Measurements from ENCODE around the gene MAGI3. TPM values are rescaled to one million over a fixed set of nuclear protein-coding genes. Genes with fewer than 3 reads are reported as not detected.

The MAGI3 gene
- total and polyA plus RNA-seq, 4 donors, result 3.0 to 28.8 (median 7.5) TPM

DNA sequence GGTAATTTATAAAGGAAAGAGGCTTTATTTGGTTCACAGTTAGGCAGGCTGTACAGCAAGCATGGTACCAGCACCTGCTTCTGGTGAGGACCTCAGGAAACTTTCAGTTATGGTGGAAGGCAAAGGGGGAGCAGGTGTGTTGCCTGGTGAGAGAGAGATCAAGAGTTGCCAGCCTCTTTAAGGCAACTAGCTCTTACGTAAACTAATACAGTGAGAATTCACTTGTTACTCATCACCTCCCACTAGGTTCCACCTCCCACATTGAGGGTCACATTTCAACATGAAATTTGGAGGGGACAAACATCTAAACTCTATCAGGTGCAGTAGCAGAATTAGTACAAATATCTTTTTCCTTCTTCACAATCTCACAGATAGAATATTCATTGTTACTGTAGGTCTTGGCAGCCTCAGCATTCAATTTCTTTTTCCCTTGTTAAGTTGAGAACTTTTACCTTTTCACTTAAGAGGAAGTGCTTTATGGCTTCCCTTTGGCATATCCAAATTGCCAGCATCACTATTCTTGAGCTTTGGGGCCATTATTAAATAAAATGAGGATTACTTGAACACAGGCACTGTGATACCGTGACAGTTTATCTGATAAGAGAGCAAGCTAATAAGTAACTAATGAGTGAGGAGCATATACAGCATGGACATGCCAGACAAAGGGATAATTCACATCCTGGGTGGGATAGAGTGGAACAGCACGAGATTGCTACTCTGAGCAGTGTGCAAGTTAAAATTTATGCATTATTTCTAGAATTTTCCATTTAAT, 48.4 kb downstream of the MAGI3 start:
- H3K4me3 ChIP-seq (ENCODE audit: low read depth in 1 of 3, low read length in 3 of 3), result no peak overlapping the region
- no peak overlapping the region for H3K9ac ChIP-seq (ENCODE audit: low read depth in 1 of 2, low read length in 2 of 2)
- no peaks in the 10 kb centered on the region for H3K27me3 ChIP-seq (ENCODE audit: control insufficient read depth in 4 of 4, insufficient read depth in 4 of 4, low read length in 3 of 4)
- TF ChIP-seq HNF4A (conservative IDR thresholded peaks at IDR 0.05) (no peak), TAF1 (conservative IDR thresholded peaks at IDR 0.05) (no peak), RXRA (IDR thresholded peaks at IDR 0.05) (no peak), HNF4G (IDR thresholded peaks at IDR 0.05) (no peak), FOXA2 (IDR thresholded peaks at IDR 0.05) (no peak)
- H3K4me1 ChIP-seq (ENCODE audit: control insufficient read depth in 4 of 4, insufficient read depth in 4 of 4, low read length in 3 of 4), result peaks cover 6 to 29% (median 21%) of the 10 kb centered on the region in 4 donors
- DNase-seq (ENCODE audit: low spot score), result no peak
- 62% methylated on average over 3 of the region's 3 CpGs for WGBS
- no peak overlapping the region for H3K27ac ChIP-seq (ENCODE audit: low read depth in 1 of 2, low read length in 2 of 2)
- H3K9me3 ChIP-seq (ENCODE audit: control insufficient read depth in 4 of 4, low read length in 3 of 4), result no peaks in the 10 kb centered on the region
- H3K36me3 ChIP-seq (ENCODE audit: control insufficient read depth in 4 of 4, insufficient read depth in 3 of 4, low read depth in 1 of 4, low read length in 3 of 4), result no peaks in the 10 kb centered on the region

DNA sequence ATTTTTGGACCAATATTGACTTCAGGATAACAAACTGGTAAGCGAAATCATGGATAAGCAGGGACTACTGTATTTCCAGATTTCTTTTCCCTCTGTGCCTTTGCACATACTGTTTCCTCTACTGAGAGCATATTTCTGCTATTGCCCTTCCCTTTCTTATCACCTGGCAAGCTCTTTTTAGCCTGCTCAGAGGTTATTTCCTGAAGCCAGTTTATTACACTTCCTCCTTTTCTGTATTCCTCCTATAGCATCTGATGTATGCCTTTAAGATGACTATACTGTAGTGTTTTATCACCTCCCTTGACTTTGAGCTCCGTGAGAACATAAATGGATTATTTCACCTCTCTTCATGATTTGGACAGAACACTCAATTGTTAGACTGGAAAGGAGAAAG, 49.0 kb downstream of the MAGI3 start:
- no peaks in the 10 kb centered on the region for H3K9me3 ChIP-seq (ENCODE audit: control insufficient read depth in 4 of 4, low read length in 3 of 4)
- DNase-seq (ENCODE audit: low spot score), result no peak
- no peak overlapping the region for H3K9ac ChIP-seq (ENCODE audit: low read depth in 1 of 2, low read length in 2 of 2)
- no peaks in the 10 kb centered on the region for H3K27me3 ChIP-seq (ENCODE audit: control insufficient read depth in 4 of 4, insufficient read depth in 4 of 4, low read length in 3 of 4)
- 84% methylated on average over 2 of the region's 2 CpGs for WGBS
- TF ChIP-seq YY1 (IDR thresholded peaks at IDR 0.05) (no peak), ATF3 (IDR thresholded peaks at IDR 0.05) (no peak), EGR1 (IDR thresholded peaks at IDR 0.05; ENCODE audit: low read depth in 2 of 2) (no peak), JUND (IDR thresholded peaks at IDR 0.05) (no peak), RAD21 (IDR thresholded peaks at IDR 0.05) (no peak), FOXA1 (IDR thresholded peaks at IDR 0.05) (no peak)
- TF ChIP-seq, protein P1, sequence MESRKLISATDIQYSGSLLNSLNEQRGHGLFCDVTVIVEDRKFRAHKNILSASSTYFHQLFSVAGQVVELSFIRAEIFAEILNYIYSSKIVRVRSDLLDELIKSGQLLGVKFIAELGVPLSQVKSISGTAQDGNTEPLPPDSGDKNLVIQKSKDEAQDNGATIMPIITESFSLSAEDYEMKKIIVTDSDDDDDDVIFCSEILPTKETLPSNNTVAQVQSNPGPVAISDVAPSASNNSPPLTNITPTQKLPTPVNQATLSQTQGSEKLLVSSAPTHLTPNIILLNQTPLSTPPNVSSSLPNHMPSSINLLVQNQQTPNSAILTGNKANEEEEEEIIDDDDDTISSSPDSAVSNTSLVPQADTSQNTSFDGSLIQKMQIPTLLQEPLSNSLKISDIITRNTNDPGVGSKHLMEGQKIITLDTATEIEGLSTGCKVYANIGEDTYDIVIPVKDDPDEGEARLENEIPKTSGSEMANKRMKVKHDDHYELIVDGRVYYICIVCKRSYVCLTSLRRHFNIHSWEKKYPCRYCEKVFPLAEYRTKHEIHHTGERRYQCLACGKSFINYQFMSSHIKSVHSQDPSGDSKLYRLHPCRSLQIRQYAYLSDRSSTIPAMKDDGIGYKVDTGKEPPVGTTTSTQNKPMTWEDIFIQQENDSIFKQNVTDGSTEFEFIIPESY (IDR thresholded peaks at IDR 0.05), result no peak
- no peak overlapping the region for H3K27ac ChIP-seq (ENCODE audit: low read depth in 1 of 2, low read length in 2 of 2)
- H3K36me3 ChIP-seq (ENCODE audit: control insufficient read depth in 4 of 4, insufficient read depth in 3 of 4, low read depth in 1 of 4, low read length in 3 of 4), result no peaks in the 10 kb centered on the region
- peaks cover 4 to 24% (median 16%) of the 10 kb centered on the region in 4 donors for H3K4me1 ChIP-seq (ENCODE audit: control insufficient read depth in 4 of 4, insufficient read depth in 4 of 4, low read length in 3 of 4)
- H3K4me3 ChIP-seq (ENCODE audit: low read depth in 1 of 3, low read length in 3 of 3), result no peak overlapping the region

DNA sequence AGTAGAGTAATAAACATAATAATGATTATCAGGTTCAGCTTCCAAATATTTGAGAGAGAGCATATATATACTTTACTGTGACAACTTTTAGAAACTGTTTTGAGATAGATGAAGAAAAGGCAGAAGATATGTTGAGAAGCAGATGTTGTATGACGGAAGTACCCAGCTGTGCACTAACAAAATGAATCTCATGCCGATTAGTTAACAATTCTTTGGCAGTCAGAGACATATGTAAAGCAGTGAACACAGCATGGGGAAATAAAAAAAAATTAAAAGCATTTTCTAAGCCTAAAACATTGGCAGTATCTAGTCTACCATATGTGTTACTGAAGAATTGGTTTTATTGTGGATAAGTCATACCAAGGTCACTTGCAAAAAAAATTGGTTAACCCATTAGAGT, 51.8 kb downstream of the MAGI3 start:
- Histone ChIP-seq H3K27ac (ENCODE audit: low read depth in 1 of 2, low read length in 2 of 2) (no peak overlapping the region), H3K36me3 (ENCODE audit: control insufficient read depth in 4 of 4, insufficient read depth in 3 of 4, low read depth in 1 of 4, low read length in 3 of 4) (no peaks in the 10 kb centered on the region)
- TF ChIP-seq NR2F2 (IDR thresholded peaks at IDR 0.05), result no peak
- no peak for TF ChIP-seq RAD21 (IDR thresholded peaks at IDR 0.05)
- no peak for TF ChIP-seq GABPA (IDR thresholded peaks at IDR 0.05 in 1 of 2, conservative IDR thresholded peaks at IDR 0.05 in 1 of 2)
- TF ChIP-seq, protein P1 (IDR thresholded peaks at IDR 0.05), result no peak
- no peak for TF ChIP-seq RXRA (IDR thresholded peaks at IDR 0.05)
- TF ChIP-seq, protein P2, sequence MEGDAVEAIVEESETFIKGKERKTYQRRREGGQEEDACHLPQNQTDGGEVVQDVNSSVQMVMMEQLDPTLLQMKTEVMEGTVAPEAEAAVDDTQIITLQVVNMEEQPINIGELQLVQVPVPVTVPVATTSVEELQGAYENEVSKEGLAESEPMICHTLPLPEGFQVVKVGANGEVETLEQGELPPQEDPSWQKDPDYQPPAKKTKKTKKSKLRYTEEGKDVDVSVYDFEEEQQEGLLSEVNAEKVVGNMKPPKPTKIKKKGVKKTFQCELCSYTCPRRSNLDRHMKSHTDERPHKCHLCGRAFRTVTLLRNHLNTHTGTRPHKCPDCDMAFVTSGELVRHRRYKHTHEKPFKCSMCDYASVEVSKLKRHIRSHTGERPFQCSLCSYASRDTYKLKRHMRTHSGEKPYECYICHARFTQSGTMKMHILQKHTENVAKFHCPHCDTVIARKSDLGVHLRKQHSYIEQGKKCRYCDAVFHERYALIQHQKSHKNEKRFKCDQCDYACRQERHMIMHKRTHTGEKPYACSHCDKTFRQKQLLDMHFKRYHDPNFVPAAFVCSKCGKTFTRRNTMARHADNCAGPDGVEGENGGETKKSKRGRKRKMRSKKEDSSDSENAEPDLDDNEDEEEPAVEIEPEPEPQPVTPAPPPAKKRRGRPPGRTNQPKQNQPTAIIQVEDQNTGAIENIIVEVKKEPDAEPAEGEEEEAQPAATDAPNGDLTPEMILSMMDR (IDR thresholded peaks at IDR 0.05; ENCODE audit: low read depth, low read length, missing input control), result no peak
- no peak for TF ChIP-seq TAF1 (conservative IDR thresholded peaks at IDR 0.05)
- no peak for TF ChIP-seq FOXA1 (IDR thresholded peaks at IDR 0.05)
- no peak for TF ChIP-seq FOXA2 (IDR thresholded peaks at IDR 0.05)
- no peak for TF ChIP-seq JUND (IDR thresholded peaks at IDR 0.05)
- no peak for TF ChIP-seq ATF3 (IDR thresholded peaks at IDR 0.05)
- TF ChIP-seq HNF4G (IDR thresholded peaks at IDR 0.05), result no peak
- no peak for TF ChIP-seq MAX (IDR thresholded peaks at IDR 0.05)
- TF ChIP-seq SP1 (IDR thresholded peaks at IDR 0.05), result no peak
- TF ChIP-seq EGR1 (IDR thresholded peaks at IDR 0.05; ENCODE audit: low read depth in 2 of 2), result no peak

More for the DNA sequence above, 51.8 kb downstream of the MAGI3 start:
- no peak overlapping the region for H3K9ac ChIP-seq (ENCODE audit: low read depth in 1 of 2, low read length in 2 of 2)
- H3K4me1 ChIP-seq (ENCODE audit: control insufficient read depth in 4 of 4, insufficient read depth in 4 of 4, low read length in 3 of 4), result peaks cover 3 to 13% (median 6%) of the 10 kb centered on the region in 4 donors
- H3K9me3 ChIP-seq (ENCODE audit: control insufficient read depth in 4 of 4, low read length in 3 of 4), result no peaks in the 10 kb centered on the region
- WGBS, result 89% methylated on average over 2 of the region's 2 CpGs
- H3K4me3 ChIP-seq (ENCODE audit: low read depth in 1 of 3, low read length in 3 of 3), result no peak overlapping the region
- DNase-seq (ENCODE audit: low spot score), result no peak
- no peaks in the 10 kb centered on the region for H3K27me3 ChIP-seq (ENCODE audit: control insufficient read depth in 4 of 4, insufficient read depth in 4 of 4, low read length in 3 of 4)

Measured in liver (tissue), 9 donors.